GM23248 (cell line): Measurements from ENCODE around the gene NT5C.

Experiments
- EZH2 ChIP-seq: fragments of 200-600 bp; sonication (generic); IDR thresholded peaks from 2 replicates; pipeline ENCODE4 v1.6.1; 2018; ENCODE audit warnings: antibody characterized with exemption, mild to moderate bottlenecking; ENCODE audit not compliant: insufficient read depth, poor library complexity, severe bottlenecking
- EZH2phosphoT487 ChIP-seq: fragments of 200-600 bp; sonication (generic); IDR thresholded peaks from 2 replicates; pipeline ENCODE4 v1.6.1; 2018; ENCODE audit warnings: antibody characterized with exemption, moderate library complexity, mild to moderate bottlenecking, low read depth; ENCODE audit not compliant: insufficient read depth

GRCh38 chr17:75114552-75115314 is 16.8 kb downstream of the NT5C start:
- TF ChIP-seq EZH2phosphoT487 (no peak), EZH2 (no peak)
